H1 (cell line): ENCODE measurements around the gene FAM8A1. TPM values are rescaled to one million over a fixed set of nuclear protein-coding genes. Genes with fewer than 3 reads are reported as not detected.

Source experiments
- CTCF ChIA-PET: fragments of 300-600 bp; sonication (Branson Sonifier 250); formaldehyde crosslinking; loops from one replicate; lab custom pipeline; 2021; ENCODE audit not compliant: partially characterized antibody; lab: Charles Lee
- POLR2A ChIA-PET: fragments of 300-600 bp; sonication (Branson Sonifier 250); formaldehyde crosslinking; loops from one replicate; lab custom pipeline; 2021; ENCODE audit warnings: inconsistent platforms; ENCODE audit not compliant: partially characterized antibody; lab: Charles Lee
- DNase-seq, 2 experiments: peaks; one replicate each; pipeline versions ENCODE4 v3.0.0 to v3.0.0-alpha.2; 2010 to 2022; ENCODE audit warnings: low spot score in 2 of 2, low read depth in 1 of 2, mixed read lengths in 1 of 2
- FAIRE-seq: peaks from 2 replicates; lab custom pipeline; 2011; peaks lifted over from hg19 to GRCh38; lab: Jason Lieb, UNC
- H2AFZ ChIP-seq: 2 replicates; pipeline ENCODE4 v1.8.1; 2012; ENCODE audit warnings: low read length, inconsistent platforms
- H2AK5ac ChIP-seq: 2 replicates; pipeline ENCODE4 v1.6.1; 2013; ENCODE audit warnings: low read depth, low read length
- H2BK120ac ChIP-seq: replicated peaks from 2 replicates; pipeline ENCODE3; 2013; ENCODE audit warnings: low read depth, low read length, inconsistent platforms
- H2BK12ac ChIP-seq: 2 replicates; pipeline ENCODE4 v1.6.1; 2013; ENCODE audit warnings: low read depth, low read length
- H2BK15ac ChIP-seq: 2 replicates; pipeline ENCODE4 v1.6.1; 2013; ENCODE audit warnings: low read length
- H2BK20ac ChIP-seq: 2 replicates; pipeline ENCODE4 v1.6.1; 2013; ENCODE audit warnings: low read length
- H2BK5ac ChIP-seq: 2 replicates; pipeline ENCODE4 v1.6.1; 2013; ENCODE audit warnings: low read depth, low read length
- H3K14ac ChIP-seq: 2 replicates; pipeline ENCODE4 v1.6.1; 2013; ENCODE audit warnings: inconsistent platforms; ENCODE audit not compliant: insufficient read length
- H3K18ac ChIP-seq: 2 replicates; pipeline ENCODE4 v1.6.1; 2013; ENCODE audit warnings: low read length; ENCODE audit errors: extremely low read depth
- H3K23ac ChIP-seq: 2 replicates; pipeline ENCODE4 v1.6.1; 2013; ENCODE audit warnings: inconsistent platforms; ENCODE audit not compliant: insufficient read length
- H3K23me2 ChIP-seq: 2 replicates; pipeline ENCODE4 v1.6.1; 2013; ENCODE audit warnings: low read depth, low read length
- H3K27ac ChIP-seq: 2 replicates; pipeline ENCODE4 v1.6.1; 2011; ENCODE audit warnings: low read depth, low read length, inconsistent platforms
- H3K27me3 ChIP-seq, 4 experiments: replicated peaks in 1 of 4; 1 replicate in 1 of 4; 2 replicates in 3 of 4; pipeline versions ENCODE4 v1.6.1 to v1.8.1; 2011 to 2013; ENCODE audit warnings: low read length in 3 of 4, mild to moderate bottlenecking in 3 of 4, inconsistent platforms in 2 of 4, mixed read lengths in 2 of 4, moderate library complexity in 1 of 4; ENCODE audit not compliant: control insufficient read depth in 3 of 4, insufficient read depth in 3 of 4; ENCODE audit errors: extremely low read depth in 1 of 4
- H3K36me3 ChIP-seq, 4 experiments: 2 replicates each; pipeline versions ENCODE4 v1.6.1 to v1.8.1; 2011 to 2013; ENCODE audit warnings: mild to moderate bottlenecking in 4 of 4, low read length in 3 of 4, moderate library complexity in 2 of 4, control low read depth in 1 of 4, inconsistent platforms in 1 of 4; ENCODE audit not compliant: insufficient read depth in 4 of 4, control insufficient read depth in 2 of 4
- H3K4ac ChIP-seq: replicated peaks from 2 replicates; pipeline ENCODE3; 2013; ENCODE audit warnings: low read length, low read depth, mixed read lengths, inconsistent platforms; ENCODE audit not compliant: insufficient read length
- H3K4me1 ChIP-seq, 4 experiments: replicated peaks in 1 of 4; 1 replicate in 1 of 4; 2 replicates in 3 of 4; pipeline versions ENCODE4 v1.6.1 to v1.8.1; 2011 to 2013; ENCODE audit warnings: low read length in 3 of 4, inconsistent platforms in 2 of 4, mixed read lengths in 1 of 4; ENCODE audit not compliant: insufficient read depth in 4 of 4, control insufficient read depth in 3 of 4
- H3K4me2 ChIP-seq, 2 experiments: 2 replicates each; pipeline versions ENCODE4 v1.6.1 to v1.8.1; 2011 to 2013; ENCODE audit warnings: low read depth in 2 of 2, low read length in 2 of 2, control low read depth in 1 of 2, inconsistent platforms in 1 of 2, mild to moderate bottlenecking in 1 of 2; ENCODE audit not compliant: insufficient read depth in 1 of 2
- H3K4me3 ChIP-seq, 4 experiments: fragments of 200-600, 300-600 bp in 1 of 4; sonication (generic), shearing (Covaris generic), sonication (Bioruptor Twin) in 1 of 4; 2 replicates each; pipeline versions ENCODE4 v1.5.1 to v1.8.1; 2011 to 2016; ENCODE audit warnings: low read length in 4 of 4, low read depth in 3 of 4, control low read depth in 2 of 4, inconsistent platforms in 2 of 4, mild to moderate bottlenecking in 2 of 4, mixed read lengths in 1 of 4, moderate library complexity in 1 of 4; ENCODE audit not compliant: insufficient read depth in 2 of 4; ENCODE audit errors: extremely low read depth in 1 of 4
- H3K56ac ChIP-seq: replicated peaks from 2 replicates; pipeline ENCODE3; 2013; ENCODE audit warnings: low read depth, mild to moderate bottlenecking, mixed read lengths, low read length, inconsistent platforms; ENCODE audit not compliant: insufficient read length
- H3K79me1 ChIP-seq: 2 replicates; pipeline ENCODE4 v1.6.1; 2013; ENCODE audit warnings: low read depth, low read length, control low read depth
- H3K79me2 ChIP-seq, 2 experiments: 2 replicates each; pipeline versions ENCODE4 v1.6.1 to v1.8.1; 2012 to 2013; ENCODE audit warnings: low read length in 2 of 2, mild to moderate bottlenecking in 2 of 2, inconsistent platforms in 1 of 2; ENCODE audit not compliant: insufficient read depth in 2 of 2, control insufficient read depth in 1 of 2
- H3K9ac ChIP-seq, 4 experiments: replicated peaks in 1 of 4; 1 replicate in 1 of 4; 2 replicates in 3 of 4; pipeline versions ENCODE4 v1.6.1 to v1.8.1; 2011 to 2013; ENCODE audit warnings: low read depth in 3 of 4, low read length in 3 of 4, control low read depth in 2 of 4, mild to moderate bottlenecking in 2 of 4, moderate library complexity in 2 of 4, inconsistent platforms in 1 of 4; ENCODE audit errors: extremely low read depth in 1 of 4
- H3K9me3 ChIP-seq, 2 experiments: 2 replicates each; pipeline versions ENCODE4 v1.6.1 to v1.8.1; 2012 to 2013; ENCODE audit warnings: mild to moderate bottlenecking in 2 of 2, moderate library complexity in 2 of 2, control low read depth in 1 of 2, inconsistent platforms in 1 of 2, low read depth in 1 of 2, low read length in 1 of 2, mixed read lengths in 1 of 2; ENCODE audit not compliant: insufficient read depth in 2 of 2
- H4K20me1 ChIP-seq, 2 experiments: replicated peaks in 1 of 2; 2 replicates each; pipeline versions ENCODE3 to v1.8.1; 2011 to 2013; ENCODE audit warnings: inconsistent platforms in 2 of 2, low read length in 2 of 2, mild to moderate bottlenecking in 1 of 2; ENCODE audit not compliant: insufficient read depth in 2 of 2, control insufficient read depth in 1 of 2
- H4K5ac ChIP-seq: 2 replicates; pipeline ENCODE4 v1.6.1; 2013; ENCODE audit warnings: low read length, low read depth, mixed read lengths, inconsistent platforms; ENCODE audit not compliant: insufficient read length
- H4K8ac ChIP-seq: 2 replicates; pipeline ENCODE4 v1.8.0; 2013; ENCODE audit warnings: mild to moderate bottlenecking, moderate library complexity, low read length, inconsistent platforms; ENCODE audit not compliant: insufficient read depth; ENCODE audit errors: extremely low read depth
- H4K91ac ChIP-seq: replicated peaks from 2 replicates; pipeline ENCODE3; 2013; ENCODE audit warnings: low read length, mixed read lengths, inconsistent platforms; ENCODE audit not compliant: insufficient read length
- BACH1 ChIP-seq: IDR thresholded peaks from 2 replicates; pipeline ENCODE4 v1.6.1; 2012; ENCODE audit warnings: low read length, improper control_type of control experiment
- CHD2 ChIP-seq: IDR thresholded peaks from 2 replicates; pipeline ENCODE4 v1.6.1; 2012; ENCODE audit warnings: low read length, improper control_type of control experiment
- E2F6 ChIP-seq: IDR thresholded peaks from 2 replicates; pipeline ENCODE4 v1.6.1; 2012; ENCODE audit warnings: inconsistent platforms
- EP300 ChIP-seq, 2 experiments: IDR thresholded peaks; 1 replicate in 1 of 2; 2 replicates in 1 of 2; pipeline ENCODE4 v1.6.1; 2011 to 2012; ENCODE audit warnings: low read depth in 2 of 2, low read length in 2 of 2, mild to moderate bottlenecking in 2 of 2, borderline replicate concordance in 1 of 2, inconsistent platforms in 1 of 2, moderate library complexity in 1 of 2
- GABPA ChIP-seq: IDR thresholded peaks from 2 replicates; pipeline ENCODE4 v1.6.1; 2011; ENCODE audit warnings: mild to moderate bottlenecking, low read length, moderate library complexity, borderline replicate concordance; ENCODE audit not compliant: insufficient read depth
- JUN ChIP-seq: IDR thresholded peaks from 2 replicates; pipeline ENCODE4 v1.6.1; 2011; ENCODE audit warnings: low read depth, mild to moderate bottlenecking, improper control_type of control experiment, low read length
- NRF1 ChIP-seq: IDR thresholded peaks from 2 replicates; pipeline ENCODE4 v1.6.1; 2011; ENCODE audit warnings: mild to moderate bottlenecking, low read depth, low read length, improper control_type of control experiment
- PHF8 ChIP-seq: fragments of 200-600 bp; sonication (generic); conservative IDR thresholded peaks from 2 replicates; pipeline ENCODE4 v1.7.1; 2012; ENCODE audit warnings: low read depth, mild to moderate bottlenecking, inconsistent platforms, low read length, moderate library complexity
- POLR2A ChIP-seq, 2 experiments: IDR thresholded peaks; 1 replicate in 1 of 2; 2 replicates in 1 of 2; pipeline ENCODE4 v1.6.1; 2011; ENCODE audit warnings: low read depth in 2 of 2, low read length in 2 of 2, mild to moderate bottlenecking in 2 of 2; ENCODE audit errors: control extremely low read depth in 1 of 2
- POU5F1 ChIP-seq: IDR thresholded peaks from 2 replicates; pipeline ENCODE4 v1.6.1; 2011; ENCODE audit warnings: low read depth, mild to moderate bottlenecking, low read length, moderate library complexity
- TEAD4 ChIP-seq: IDR thresholded peaks from 2 replicates; pipeline ENCODE4 v1.6.1; 2012; ENCODE audit warnings: low read depth, low read length, inconsistent platforms, mixed read lengths
- YY1 ChIP-seq: IDR thresholded peaks from 2 replicates; pipeline ENCODE4 v1.6.1; 2011; ENCODE audit warnings: low read depth, mild to moderate bottlenecking, low read length
- ZNF274 ChIP-seq: IDR thresholded peaks from 2 replicates; pipeline ENCODE4 v1.7.0; 2012; ENCODE audit warnings: low read length, borderline replicate concordance; ENCODE audit errors: extremely low read depth
- WGBS, 2 experiments: shearing (Covaris generic) in 1 of 2; methylation state at CpG; one replicate each; pipeline versions ENCODE4 v1.1.6 to v1.1.7; 2013 to 2015; ENCODE audit warnings: low lambda C conversion rate in 2 of 2, mixed read lengths in 2 of 2, inconsistent platforms in 1 of 2, low coverage in 1 of 2, missing lambda C conversion rate in 1 of 2; ENCODE audit not compliant: insufficient replicate concordance in 2 of 2, insufficient coverage in 1 of 2, insufficient read length in 1 of 2; ENCODE audit errors: extremely low coverage in 1 of 2, missing lambda C conversion rate in 1 of 2; 5-methylcytosine and 5-hydroxymethylcytosine counted together
- polyA plus RNA-seq, 7 experiments: library from polyadenylated mRNA; depleted of rRNA in 3 of 7; stranded (reverse) in 5 of 7; unstranded in 2 of 7; fragments of >200 nt in 5 of 7; fragments of 200-250 nt in 2 of 7; gene quantifications; 1 replicate in 5 of 7; 2 replicates in 1 of 7; 4 replicates in 1 of 7; pipeline versions ENCODE4 v1.2.1 to v1.2.3, GENCODE V29; 2011 to 2013; ENCODE audit warnings: missing spikeins in 2 of 7, mixed read lengths in 2 of 7
- total RNA-seq: library from RNA; stranded (reverse); fragmentation: NEBNext Ultra II Directional; extraction: Animal tissue kit (Norgen Biotek cat#: 25700); gene quantifications from 2 replicates; pipeline ENCODE4 v1.2.1, GENCODE V29; 2021

FAM8A1 gene
- total and polyA plus RNA-seq, 2 of the 8 experiments (the other 6 are each of a cell fraction or from before 2014, with no cell fraction given) = 3.4 to 9.2 TPM

GRCh38 chr6:17580518-17581048 is 19.5 kb upstream of the FAM8A1 start:
- no peak overlapping the region for H3K14ac ChIP-seq
- no peak overlapping the region for H3K23ac ChIP-seq
- no peak overlapping the region for H2BK12ac ChIP-seq
- no peak overlapping the region for H2BK5ac ChIP-seq
- H3K23me2 ChIP-seq = no peaks in the 10 kb centered on the region
- WGBS, 2 experiments = 22% methylated on average over 27 of the region's 53 CpGs; no CpG with 5 or more reads in 1 of the 2 experiments
- H2AK5ac ChIP-seq = no peak overlapping the region
- H3K4me2 ChIP-seq = peak overlapping the region; percentile 45 to 62; a peak in 3 of 4 replicates
- H2AFZ ChIP-seq = no peak overlapping the region
- H3K4me3 ChIP-seq = peak overlapping the region; percentile 30 to 62 (median 36)
- H2BK15ac ChIP-seq = no peak overlapping the region
- H3K18ac ChIP-seq = no peak overlapping the region
- no peak overlapping the region for H2BK120ac ChIP-seq
- H4K91ac ChIP-seq = no peak overlapping the region
- H4K20me1 ChIP-seq = no peaks in the 10 kb centered on the region
- H3K9me3 ChIP-seq = no peaks in the 10 kb centered on the region; a peak in 1 of 4 replicates
- H3K56ac ChIP-seq = no peak overlapping the region
- no peak overlapping the region for H4K8ac ChIP-seq
- H3K79me2 ChIP-seq = no peaks in the 10 kb centered on the region
- no peak for DNase-seq
- CTCF ChIA-PET = interaction anchor here (0.7 to 2.3 kb wide), 9 partner anchors 12 to 424 kb away, joined by 3 to 11 read pairs (median 3); partner anchors contain the start of gene CAP2
- FAIRE-seq = no peak
- POLR2A ChIA-PET = interaction anchor here (0.6 to 1.2 kb wide), 4 partner anchors 8 to 492 kb away, joined by 3 to 4 read pairs (median 3); partner anchors contain the start of gene FAM8A1
- H3K27me3 ChIP-seq = no peaks in the 10 kb centered on the region; a peak in 1 of 7 replicates
- H3K36me3 ChIP-seq = no peaks in the 10 kb centered on the region
- peak overlapping the region in 3 of 4 experiments; percentile 10 to 36 (median 20); a peak in 3 of 7 replicates for H3K9ac ChIP-seq
- no peaks in the 10 kb centered on the region for H3K79me1 ChIP-seq
- no peak overlapping the region for H2BK20ac ChIP-seq
- no peaks in the 10 kb centered on the region for H3K4me1 ChIP-seq
- H3K27ac ChIP-seq = no peak overlapping the region
- no peak overlapping the region for H3K4ac ChIP-seq
- no peak overlapping the region for H4K5ac ChIP-seq
- TF ChIP-seq PHF8 (peak; percentile 46; the same call in 1 of the 2 replicates), BACH1 (no peak), GABPA (no peak), JUN (no peak), YY1 (no peak), POU5F1 (no peak), E2F6 (peak; percentile 82), NRF1 (no peak), POLR2A (IDR thresholded peaks at IDR 0.05; ENCODE audit: control extremely low read depth in 1 of 2, low read depth in 2 of 2, low read length in 2 of 2) (0 out of 3 replicates have a peak, but pooled peaks of 1 of the 2 experiments have one; percentile 33), CHD2 (peak; percentile 73), ZNF274 (no peak), EP300 (IDR thresholded peaks at IDR 0.05; ENCODE audit: borderline replicate concordance in 1 of 2, low read depth in 2 of 2, low read length in 2 of 2) (no peak), TEAD4 (no peak)
